A549 (cell line): ENCODE results near the gene TPSAB1. TPM values are rescaled to one million over a fixed set of nuclear protein-coding genes. Genes with fewer than 3 reads are reported as not detected.

Experiments
- ATAC-seq, 2 experiments: fragments of 200-7000 bp in 1 of 2; fragments of >200 bp in 1 of 2; cut with Nextera tagmentation in 1 of 2; cut with Tn5 transposase in 1 of 2; 3 replicates each; pipeline versions ENCODE4 v1.8.0 to v1.9.1; 2018 to 2020; ENCODE audit warnings: mild to moderate bottlenecking in 1 of 2, moderate library complexity in 1 of 2
- CTCF ChIA-PET: fragments of 300-600 bp; sonication (Branson Sonifier 250); formaldehyde crosslinking; extraction: SDS; loops from one replicate; lab custom pipeline; 2021; ENCODE audit warnings: antibody characterized with exemption, inconsistent platforms; lab: Yijun Ruan, JAX
- POLR2A ChIA-PET: fragments of 350-600 bp; formaldehyde crosslinking; extraction: SDS; loops from one replicate; lab custom pipeline; 2021; ENCODE audit warnings: antibody characterized with exemption, inconsistent platforms; lab: Yijun Ruan, JAX
- DNase-seq, 2 experiments: peaks; one replicate each; pipeline versions ENCODE4 v3.0.0 to v3.0.0-alpha.2; 2011 to 2016; ENCODE audit warnings: low read depth in 1 of 2, low spot score in 1 of 2
- FAIRE-seq: peaks from 2 replicates; lab custom pipeline; 2011; peaks lifted over from hg19 to GRCh38; lab: Jason Lieb, UNC
- H3K27ac ChIP-seq, 2 experiments: fragments of >200 bp; sonication (Bioruptor Twin); formaldehyde crosslinking; 3 replicates each; pipeline ENCODE4 v1.5.1; 2016 to 2017
- H3K4me1 ChIP-seq: fragments of >200 bp; sonication (Bioruptor Twin); formaldehyde crosslinking; 3 replicates; pipeline ENCODE4 v1.6.1; 2016
- H3K4me2 ChIP-seq: fragments of >200 bp; sonication (Bioruptor Twin); formaldehyde crosslinking; 3 replicates; pipeline ENCODE4 v1.6.1; 2016
- H3K4me3 ChIP-seq: fragments of >200 bp; sonication (Bioruptor Twin); formaldehyde crosslinking; 3 replicates; pipeline ENCODE4 v1.5.1; 2016
- H3K9me3 ChIP-seq: fragments of >200 bp; sonication (Bioruptor Twin); formaldehyde crosslinking; 3 replicates; pipeline ENCODE4 v1.6.1; 2016
- BHLHE40 ChIP-seq: IDR thresholded peaks from 2 replicates; pipeline ENCODE4 v1.6.1; 2012; ENCODE audit warnings: low read depth, low read length, inconsistent platforms
- CBX2 ChIP-seq: fragments of 200-600 bp; sonication (generic); IDR thresholded peaks from 2 replicates; pipeline ENCODE4 v1.6.1; 2016; ENCODE audit warnings: low read depth, mild to moderate bottlenecking, borderline replicate concordance
- CHD2 ChIP-seq: fragments of 150-350 bp; IDR thresholded peaks from 2 replicates; pipeline ENCODE4 v1.6.1; 2014; ENCODE audit warnings: low read length; ENCODE audit not compliant: partially characterized antibody
- EHF ChIP-seq: fragments of 250-450 bp; sonication (Bioruptor Pico); IDR thresholded peaks from 2 replicates; pipeline ENCODE4 v1.5.0; 2020; ENCODE audit warnings: mild to moderate bottlenecking
- EHMT2 ChIP-seq: fragments of 200-600 bp; sonication (generic); IDR thresholded peaks from 2 replicates; pipeline ENCODE4 v1.6.1; 2016; ENCODE audit warnings: antibody characterized with exemption, low read depth, mild to moderate bottlenecking, moderate library complexity
- FOSB ChIP-seq: fragments of 250-450 bp; sonication (Bioruptor Pico); IDR thresholded peaks from 2 replicates; pipeline ENCODE4 v1.5.0; 2020; ENCODE audit warnings: mild to moderate bottlenecking, moderate library complexity
- FOSL2 ChIP-seq, 2 experiments: fragments of 450-650 bp in 1 of 2; fragments of >200 bp in 1 of 2; sonication (Bioruptor Twin) in 1 of 2; formaldehyde crosslinking; IDR thresholded peaks; 2 replicates each; pipeline versions ENCODE4 v1.5.0 to v1.6.1; 2016 to 2020; ENCODE audit warnings: mild to moderate bottlenecking in 1 of 2, moderate library complexity in 1 of 2
- HEYL ChIP-seq: fragments of 250-450 bp; sonication (Bioruptor Pico); IDR thresholded peaks from 2 replicates; pipeline ENCODE4 v1.8.0; 2021; ENCODE audit warnings: mild to moderate bottlenecking, moderate library complexity
- JUN ChIP-seq, 2 experiments: fragments of >200 bp; sonication (Bioruptor Twin); formaldehyde crosslinking; IDR thresholded peaks; 2 replicates in 1 of 2; 3 replicates in 1 of 2; pipeline ENCODE4 v1.6.1; 2016 to 2017
- KDM1A ChIP-seq: fragments of 200-600 bp; sonication (generic); IDR thresholded peaks from 2 replicates; pipeline ENCODE4 v1.6.1; 2016; ENCODE audit warnings: low read depth, mild to moderate bottlenecking
- MYC ChIP-seq: IDR thresholded peaks from 2 replicates; pipeline ENCODE4 v1.6.1; 2012; ENCODE audit warnings: mild to moderate bottlenecking, inconsistent platforms, low read length, improper control_type of control experiment, borderline replicate concordance
- NFE2L2 ChIP-seq: fragments of 150-350 bp; conservative IDR thresholded peaks from 2 replicates; pipeline ENCODE4 v1.6.1; 2014; ENCODE audit warnings: low read length
- NR3C1 ChIP-seq: fragments of >200 bp; sonication (Bioruptor Twin); formaldehyde crosslinking; IDR thresholded peaks from 3 replicates; pipeline ENCODE4 v1.6.1; 2017
- PHF8 ChIP-seq: fragments of 200-600 bp; sonication (generic); IDR thresholded peaks from 2 replicates; pipeline ENCODE4 v1.6.1; 2016; ENCODE audit warnings: low read depth, mild to moderate bottlenecking, antibody characterized with exemption, moderate library complexity, borderline replicate concordance
- POLR2A ChIP-seq: IDR thresholded peaks from 2 replicates; pipeline ENCODE4 v1.6.1; 2012; ENCODE audit warnings: mild to moderate bottlenecking, low read length
- POLR2AphosphoS2 ChIP-seq: conservative IDR thresholded peaks from 2 replicates; pipeline ENCODE4 v1.6.1; 2012; ENCODE audit warnings: low read length, improper control_type of control experiment, inconsistent platforms
- RARB ChIP-seq: fragments of 250-450 bp; sonication (Bioruptor Pico); IDR thresholded peaks from 2 replicates; pipeline ENCODE4 v1.8.0; 2021; ENCODE audit warnings: mild to moderate bottlenecking, moderate library complexity
- RCOR1 ChIP-seq: fragments of 150-350 bp; IDR thresholded peaks from 2 replicates; pipeline ENCODE4 v1.6.1; 2014; ENCODE audit warnings: antibody characterized with exemption, low read length, low read depth
- RFX5 ChIP-seq: fragments of 450-650 bp; IDR thresholded peaks from 2 replicates; pipeline ENCODE4 v1.7.1; 2014; ENCODE audit warnings: antibody characterized with exemption, mild to moderate bottlenecking, moderate library complexity
- TP53 ChIP-seq: fragments of 250-450 bp; sonication (Bioruptor Pico); IDR thresholded peaks from 2 replicates; pipeline ENCODE4 v1.5.0; 2021; ENCODE audit warnings: mild to moderate bottlenecking, moderate library complexity
- ZNF302 ChIP-seq: fragments of 250-450 bp; sonication (Bioruptor Pico); IDR thresholded peaks from 2 replicates; pipeline ENCODE4 v1.9.0; 2021; ENCODE audit warnings: inconsistent platforms, mild to moderate bottlenecking, moderate library complexity
- WGBS: methylation state at CpG from one replicate; pipeline ENCODE4 v1.1.6; 2017; ENCODE audit errors: missing lambda C conversion rate; 5-methylcytosine and 5-hydroxymethylcytosine counted together
- polyA plus RNA-seq, 4 experiments: library from polyadenylated mRNA; depleted of rRNA in 3 of 4; stranded (reverse); fragments of >200 nt; fragmentation: RNase III in 1 of 4; extraction: RNeasy Plus Mini Kit Qiagen cat#74134 plus additional on column Dnase treatment in 1 of 4; gene quantifications; 2 replicates in 3 of 4; 3 replicates in 1 of 4; pipeline ENCODE4 v1.2.3, GENCODE V29; 2011 to 2017
- TF ChIP-seq, protein P1 (sequence below): fragments of 200-600 bp; sonication (generic); IDR thresholded peaks from 2 replicates; pipeline ENCODE4 v1.6.1; 2016; ENCODE audit warnings: antibody characterized with exemption, mild to moderate bottlenecking, moderate library complexity
- TF ChIP-seq, protein P2 (sequence below): fragments of 150-350 bp; IDR thresholded peaks from 2 replicates; pipeline ENCODE4 v1.6.1; 2014; ENCODE audit warnings: low read depth, mild to moderate bottlenecking, low read length
- TF ChIP-seq, protein P3 (sequence below): fragments of >200 bp; sonication (Bioruptor Twin); formaldehyde crosslinking; IDR thresholded peaks from 2 replicates; pipeline ENCODE4 v1.6.1; 2016
- TF ChIP-seq, protein P4 (sequence below): fragments of 450-650 bp; IDR thresholded peaks from 2 replicates; pipeline ENCODE4 v1.6.1; 2014; ENCODE audit warnings: antibody characterized with exemption

Gene TPSAB1
- polyA plus RNA-seq, 2 of the 4 experiments (the other 2 are of a cell fraction), result not detected

DNA sequence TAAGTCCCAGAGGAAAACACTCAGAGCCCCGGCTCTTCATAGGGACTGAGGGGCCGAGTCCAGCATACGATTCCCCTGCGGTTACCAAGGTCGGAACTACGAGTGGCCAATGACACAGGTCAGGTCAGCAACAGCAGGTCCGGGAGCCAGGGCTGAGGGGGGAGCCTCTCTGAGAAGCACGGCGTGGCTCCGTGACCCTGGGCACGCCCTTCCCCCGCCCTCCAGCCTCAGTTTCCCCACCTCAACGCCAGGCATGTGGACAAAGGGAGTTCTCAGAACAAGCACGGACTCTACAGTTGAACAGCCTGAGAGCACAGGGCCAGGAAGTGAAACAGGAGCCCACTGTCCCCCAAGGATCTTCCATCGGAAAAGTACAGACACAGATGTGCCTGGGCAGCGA is 41.0 kb downstream of the TPSAB1 start:
- Histone ChIP-seq H3K4me2 (no peak overlapping the region), H3K4me3 (no peak overlapping the region), H3K27ac (no peak overlapping the region), H3K9me3 (no peaks in the 10 kb centered on the region), H3K4me1 (no peaks in the 10 kb centered on the region)
- CTCF ChIA-PET, result no interaction called here
- FAIRE-seq (no peak), ATAC-seq (no peak), DNase-seq (no peak)
- WGBS, result 59% methylated on average over 15 of the region's 16 CpGs
- POLR2A ChIA-PET, result no interaction called here
- no peak for TF ChIP-seq POLR2A
- TF ChIP-seq, protein P1, sequence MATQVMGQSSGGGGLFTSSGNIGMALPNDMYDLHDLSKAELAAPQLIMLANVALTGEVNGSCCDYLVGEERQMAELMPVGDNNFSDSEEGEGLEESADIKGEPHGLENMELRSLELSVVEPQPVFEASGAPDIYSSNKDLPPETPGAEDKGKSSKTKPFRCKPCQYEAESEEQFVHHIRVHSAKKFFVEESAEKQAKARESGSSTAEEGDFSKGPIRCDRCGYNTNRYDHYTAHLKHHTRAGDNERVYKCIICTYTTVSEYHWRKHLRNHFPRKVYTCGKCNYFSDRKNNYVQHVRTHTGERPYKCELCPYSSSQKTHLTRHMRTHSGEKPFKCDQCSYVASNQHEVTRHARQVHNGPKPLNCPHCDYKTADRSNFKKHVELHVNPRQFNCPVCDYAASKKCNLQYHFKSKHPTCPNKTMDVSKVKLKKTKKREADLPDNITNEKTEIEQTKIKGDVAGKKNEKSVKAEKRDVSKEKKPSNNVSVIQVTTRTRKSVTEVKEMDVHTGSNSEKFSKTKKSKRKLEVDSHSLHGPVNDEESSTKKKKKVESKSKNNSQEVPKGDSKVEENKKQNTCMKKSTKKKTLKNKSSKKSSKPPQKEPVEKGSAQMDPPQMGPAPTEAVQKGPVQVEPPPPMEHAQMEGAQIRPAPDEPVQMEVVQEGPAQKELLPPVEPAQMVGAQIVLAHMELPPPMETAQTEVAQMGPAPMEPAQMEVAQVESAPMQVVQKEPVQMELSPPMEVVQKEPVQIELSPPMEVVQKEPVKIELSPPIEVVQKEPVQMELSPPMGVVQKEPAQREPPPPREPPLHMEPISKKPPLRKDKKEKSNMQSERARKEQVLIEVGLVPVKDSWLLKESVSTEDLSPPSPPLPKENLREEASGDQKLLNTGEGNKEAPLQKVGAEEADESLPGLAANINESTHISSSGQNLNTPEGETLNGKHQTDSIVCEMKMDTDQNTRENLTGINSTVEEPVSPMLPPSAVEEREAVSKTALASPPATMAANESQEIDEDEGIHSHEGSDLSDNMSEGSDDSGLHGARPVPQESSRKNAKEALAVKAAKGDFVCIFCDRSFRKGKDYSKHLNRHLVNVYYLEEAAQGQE, result no peak
- TF ChIP-seq PHF8, result no peak
- TF ChIP-seq FOSL2 (IDR thresholded peaks at IDR 0.05), result no peak
- no peak for TF ChIP-seq FOSL2 (CRISPR knock-in tag; IDR thresholded peaks at IDR 0.05)
- no peak for TF ChIP-seq NFE2L2
- no peak for TF ChIP-seq FOSB (CRISPR knock-in tag)
- TF ChIP-seq RFX5, result no peak
- TF ChIP-seq NR3C1, result no peak
- TF ChIP-seq, protein P2, sequence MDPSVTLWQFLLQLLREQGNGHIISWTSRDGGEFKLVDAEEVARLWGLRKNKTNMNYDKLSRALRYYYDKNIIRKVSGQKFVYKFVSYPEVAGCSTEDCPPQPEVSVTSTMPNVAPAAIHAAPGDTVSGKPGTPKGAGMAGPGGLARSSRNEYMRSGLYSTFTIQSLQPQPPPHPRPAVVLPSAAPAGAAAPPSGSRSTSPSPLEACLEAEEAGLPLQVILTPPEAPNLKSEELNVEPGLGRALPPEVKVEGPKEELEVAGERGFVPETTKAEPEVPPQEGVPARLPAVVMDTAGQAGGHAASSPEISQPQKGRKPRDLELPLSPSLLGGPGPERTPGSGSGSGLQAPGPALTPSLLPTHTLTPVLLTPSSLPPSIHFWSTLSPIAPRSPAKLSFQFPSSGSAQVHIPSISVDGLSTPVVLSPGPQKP, result no peak
- no peak for TF ChIP-seq CHD2
- TF ChIP-seq, protein P3, sequence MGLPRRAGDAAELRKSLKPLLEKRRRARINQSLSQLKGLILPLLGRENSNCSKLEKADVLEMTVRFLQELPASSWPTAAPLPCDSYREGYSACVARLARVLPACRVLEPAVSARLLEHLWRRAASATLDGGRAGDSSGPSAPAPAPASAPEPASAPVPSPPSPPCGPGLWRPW, result no peak
- no peak for TF ChIP-seq KDM1A
- TF ChIP-seq, protein P4, sequence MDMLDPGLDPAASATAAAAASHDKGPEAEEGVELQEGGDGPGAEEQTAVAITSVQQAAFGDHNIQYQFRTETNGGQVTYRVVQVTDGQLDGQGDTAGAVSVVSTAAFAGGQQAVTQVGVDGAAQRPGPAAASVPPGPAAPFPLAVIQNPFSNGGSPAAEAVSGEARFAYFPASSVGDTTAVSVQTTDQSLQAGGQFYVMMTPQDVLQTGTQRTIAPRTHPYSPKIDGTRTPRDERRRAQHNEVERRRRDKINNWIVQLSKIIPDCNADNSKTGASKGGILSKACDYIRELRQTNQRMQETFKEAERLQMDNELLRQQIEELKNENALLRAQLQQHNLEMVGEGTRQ, result no peak
- no peak for TF ChIP-seq CBX2
- TF ChIP-seq RARB (CRISPR knock-in tag), result no peak
- TF ChIP-seq HEYL (CRISPR knock-in tag), result no peak
- no peak for TF ChIP-seq EHMT2
- no peak for TF ChIP-seq BHLHE40
- no peak for TF ChIP-seq POLR2AphosphoS2
- TF ChIP-seq ZNF302, result no peak
- TF ChIP-seq, all 56 proteins: peak for 0

DNA sequence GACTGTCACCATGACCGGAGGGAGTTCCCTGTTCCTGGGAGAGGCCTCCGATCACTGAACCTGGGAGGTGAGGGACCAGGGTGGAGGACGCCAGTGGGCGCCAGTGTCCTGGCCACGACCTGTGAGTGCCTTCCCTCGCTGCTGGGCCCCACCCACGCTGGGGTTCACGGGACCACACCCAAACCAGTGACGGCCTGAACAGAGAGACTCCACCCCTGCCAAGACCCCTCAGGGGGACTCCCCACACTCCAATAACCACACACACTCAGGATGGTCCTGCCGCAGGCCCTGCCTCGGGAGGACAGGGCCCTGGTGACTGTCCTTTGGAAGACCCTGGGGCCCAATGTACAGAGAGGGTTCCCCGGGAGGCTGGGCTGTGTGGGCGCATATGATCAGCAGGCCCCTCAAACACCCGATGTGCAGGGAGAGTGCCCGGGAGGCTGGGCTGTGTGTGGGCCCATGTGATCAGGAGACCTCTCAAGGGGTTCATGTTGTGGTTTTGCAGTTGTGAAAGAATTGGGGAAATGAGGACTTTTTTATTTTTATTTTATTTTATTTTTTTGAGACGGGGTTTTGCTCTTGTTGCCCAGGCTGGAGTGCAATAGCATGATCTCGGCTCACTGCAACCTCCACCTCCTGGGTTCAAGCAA is 41.9 kb downstream of the TPSAB1 start:
- ATAC-seq (no peak), DNase-seq (no peak)
- Histone ChIP-seq H3K4me1 (no peaks in the 10 kb centered on the region), H3K27ac (no peak overlapping the region), H3K4me3 (no peak overlapping the region)
- 71% methylated on average over 12 of the region's 17 CpGs for WGBS
- CTCF ChIA-PET, result no interaction called here
- TF ChIP-seq JUN (IDR thresholded peaks at IDR 0.05) (no peak), TP53 (no peak), EHF (CRISPR knock-in tag) (no peak), FOSB (CRISPR knock-in tag) (no peak), RCOR1 (no peak), KDM1A (no peak), MYC (no peak)
- TF ChIP-seq, all 56 proteins: peak for 0
- no peaks in the 10 kb centered on the region for H3K9me3 ChIP-seq
- H3K4me2 ChIP-seq, result no peak overlapping the region
- POLR2A ChIA-PET, result interaction anchor here (0.6 kb wide), 1 partner anchor 278 kb away, joined by 3 read pairs; no protein-coding TSS in a partner anchor
- no peak for FAIRE-seq
